Kidney (tissue), 14 donors: ENCODE data around the gene SPATA6. TPM values are rescaled to one million over a fixed set of nuclear protein-coding genes. Genes with fewer than 3 reads are reported as not detected.
A peak's percentile ranks its signal among the peaks of the same experiment; 100 is the strongest.

Experiments
- DNase-seq, 5 donors: peaks; one replicate each; pipeline ENCODE4 v3.0.0-alpha.2; 2013 to 2020
- FAIRE-seq: peaks from 2 replicates; lab custom pipeline; 2012; peaks lifted over from hg19 to GRCh38; lab: Jason Lieb, UNC
- H3K27ac ChIP-seq, 2 donors: one replicate each; pipeline ENCODE4 v1.7.0; 2013; ENCODE audit warnings: low read depth in 2 of 2, low read length in 2 of 2, inconsistent platforms in 1 of 2
- H3K27me3 ChIP-seq: one replicate; pipeline ENCODE4 v1.7.1; 2013; ENCODE audit warnings: low read length, inconsistent platforms; ENCODE audit not compliant: control insufficient read depth, insufficient read depth
- H3K36me3 ChIP-seq, 3 donors: one replicate each; pipeline versions ENCODE4 v1.7.0 to v1.7.1; 2013; ENCODE audit warnings: low read length in 3 of 3, control low read depth in 1 of 3, inconsistent platforms in 1 of 3; ENCODE audit not compliant: insufficient read depth in 3 of 3, control insufficient read depth in 2 of 3
- H3K4me1 ChIP-seq, 3 donors: one replicate each; pipeline versions ENCODE4 v1.7.0 to v1.7.1; 2013; ENCODE audit warnings: low read length in 3 of 3, inconsistent platforms in 1 of 3, low read depth in 1 of 3; ENCODE audit not compliant: control insufficient read depth in 2 of 3, insufficient read depth in 2 of 3
- H3K4me3 ChIP-seq, 3 donors: one replicate each; pipeline versions ENCODE4 v1.7.0 to v1.8.1; 2013; ENCODE audit warnings: low read length in 3 of 3, control low read depth in 1 of 3, inconsistent platforms in 1 of 3
- H3K9ac ChIP-seq, 3 donors: one replicate each; pipeline versions ENCODE4 v1.7.0 to v1.7.1; 2013; ENCODE audit warnings: low read length in 3 of 3, control low read depth in 1 of 3, inconsistent platforms in 1 of 3
- H3K9me3 ChIP-seq, 3 donors: one replicate each; pipeline versions ENCODE4 v1.7.0 to v1.7.1; 2013; ENCODE audit warnings: low read length in 3 of 3, control low read depth in 1 of 3, inconsistent platforms in 1 of 3; ENCODE audit not compliant: control insufficient read depth in 2 of 3, insufficient read depth in 1 of 3
- CTCF ChIP-seq: IDR thresholded peaks from 3 replicates; pipeline ENCODE4 v1.5.1; 2012; ENCODE audit warnings: mild to moderate bottlenecking, moderate library complexity, borderline replicate concordance; ENCODE audit not compliant: insufficient read depth; ENCODE audit errors: extremely low read depth
- intact Hi-C: fragments of 100-400 bp; cut with DNase I; formaldehyde crosslinking; loops from one replicate; pipeline ENCODE4 v1.11.1; 2022
- polyA plus RNA-seq: library from polyadenylated mRNA; stranded (reverse); fragments of 350-450 nt; fragmentation: Illumina TruSeq; extraction: RNeasy Lipid Tissue Mini Kit (QIAGEN cat#74804); gene quantifications from one replicate; pipeline ENCODE4 v1.2.3, GENCODE V29; 2014; ENCODE audit warnings: low read depth, low replicate concordance; ENCODE audit not compliant: insufficient read depth
- total RNA-seq: library from RNA; stranded (reverse); fragmentation: NEBNext Ultra II Directional; extraction: Animal tissue kit (Norgen Biotek cat#: 25700); gene quantifications from one replicate; pipeline ENCODE4 v1.2.1, GENCODE V29; 2021
- donor health status: control.
- donor health status: control.
- donor health status: control.
- donor health status: control.
- donor health status: control.
- donor health status: DM: yes; HTN: yes; CAD: no.
- donor health status: Normal renal cell carcinoma (clear cell type).

SPATA6 gene
- total and polyA plus RNA-seq, 2 donors from 2014 or later = 5.6 to 32.5 TPM

DNA sequence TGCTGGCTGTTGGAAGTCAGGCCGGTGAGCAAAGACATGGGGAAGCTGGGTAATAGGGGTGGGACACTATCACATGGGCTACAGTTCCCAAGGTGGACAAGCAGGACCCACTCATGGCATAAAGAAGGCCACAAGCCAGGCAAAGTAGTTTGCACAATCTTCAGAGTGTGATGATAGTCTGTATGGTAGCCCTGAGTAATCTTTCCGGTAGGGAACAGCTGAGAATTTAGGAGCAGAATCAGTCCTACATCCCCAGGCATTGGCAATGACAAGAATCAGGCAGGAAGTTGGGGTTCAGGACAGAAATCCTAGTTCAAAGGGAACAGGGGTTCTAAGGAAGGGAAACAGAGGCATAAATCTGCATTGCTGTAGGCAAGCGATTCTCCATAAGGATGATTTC is 23.9 kb upstream of the SPATA6 start:
- FAIRE-seq (no peak), DNase-seq (no peak)
- no peak for TF ChIP-seq CTCF
- Histone ChIP-seq H3K27me3 (no peaks in the 10 kb centered on the region), H3K9me3 (no peaks in the 10 kb centered on the region), H3K4me1 (peaks cover 4 to 11% (median 8%) of the 10 kb centered on the region in 3 donors), H3K27ac (no peak overlapping the region), H3K36me3 (no peaks in the 10 kb centered on the region), H3K4me3 (no peak overlapping the region), H3K9ac (no peak overlapping the region)
- intact Hi-C loops = no loop called here

GRCh38 chr1:48495166-48495565 is 23.2 kb upstream of the SPATA6 start:
- TF ChIP-seq CTCF = no peak
- FAIRE-seq = no peak
- Histone ChIP-seq H3K36me3 (no peaks in the 10 kb centered on the region), H3K9ac (no peak overlapping the region), H3K4me1 (peaks cover 4 to 11% (median 8%) of the 10 kb centered on the region in 3 donors), H3K27ac (no peak overlapping the region), H3K4me3 (no peak overlapping the region), H3K9me3 (no peaks in the 10 kb centered on the region), H3K27me3 (no peaks in the 10 kb centered on the region)
- intact Hi-C loops = no loop called here
- DNase-seq = no peak

- peak overlapping the region in 1 of 2 donors; percentile 32 for H3K27ac ChIP-seq
- H3K36me3 ChIP-seq = no peaks in the 10 kb centered on the region
- H3K9me3 ChIP-seq = no peaks in the 10 kb centered on the region
- H3K27me3 ChIP-seq = no peaks in the 10 kb centered on the region
- no peak overlapping the region for H3K4me3 ChIP-seq
- intact Hi-C loops = no loop called here
- H3K9ac ChIP-seq = no peak overlapping the region
- H3K4me1 ChIP-seq = peaks cover 4 to 11% (median 8%) of the 10 kb centered on the region in 3 donors
- peak in 4 of 5 donors; percentile 39 to 89 (median 62) for DNase-seq
- no peak for FAIRE-seq
- TF ChIP-seq CTCF = no peak
Measured at GRCh38 chr1:48493970-48494769, 22.2 kb upstream of the SPATA6 start.
